ENCODE measurements around the gene FILIP1. TPM values are rescaled to one million over a fixed set of nuclear protein-coding genes. Genes with fewer than 3 reads are reported as not detected.
"Not testable (repeated sequence)": the region's sequence is repeated elsewhere in the genome, so short reads cannot be mapped to it uniquely, and the experiment has no call there.

FILIP1 gene
- total RNA-seq, 1 donor from 2014 or later = 13.6 TPM

GRCh38 chr6:75445738-75446137, 47.9 kb downstream of the FILIP1 start:
- no peak for TF ChIP-seq CTCF (IDR thresholded peaks at IDR 0.05)
- H3K36me3 ChIP-seq = no peaks in the 10 kb centered on the region
- DNase-seq (ENCODE audit: low spot score in 2 of 2) = no peak
- H3K4me3 ChIP-seq = no peak overlapping the region
- peaks cover 0 to 19% of the 10 kb centered on the region in 2 donors for H3K4me1 ChIP-seq
- intact Hi-C loops (cut with DNase I) = no loop called here
- H3K27ac ChIP-seq = peak overlapping the region in 1 of 2 donors; percentile 46
- no peaks in the 10 kb centered on the region for H3K9me3 ChIP-seq
- no peaks in the 10 kb centered on the region for H3K27me3 ChIP-seq

- TF ChIP-seq CTCF (IDR thresholded peaks at IDR 0.05) = no peak
- Histone ChIP-seq H3K36me3 (no peaks in the 10 kb centered on the region), H3K27ac (peak overlapping the region; percentile 46 to 52), H3K9me3 (no peaks in the 10 kb centered on the region), H3K27me3 (no peaks in the 10 kb centered on the region), H3K4me3 (no peak overlapping the region), H3K4me1 (peaks cover 0 to 18% of the 10 kb centered on the region in 2 donors)
- DNase-seq (ENCODE audit: low spot score in 2 of 2) = no peak
- intact Hi-C loops (cut with DNase I) = no loop called here
Observed at GRCh38 chr6:75444899-75445298, 48.7 kb downstream of the FILIP1 start.

- peaks cover 0 to 33% of the 10 kb centered on the region in 2 donors for H3K4me1 ChIP-seq
- H3K27ac ChIP-seq; H3K9me3 ChIP-seq; intact Hi-C loops (cut with DNase I); H3K4me3 ChIP-seq; H3K27me3 ChIP-seq; H3K36me3 ChIP-seq; DNase-seq (ENCODE audit: low spot score in 2 of 2): not testable (repeated sequence)
Observed at GRCh38 chr6:75441883-75442282, 51.7 kb downstream of the FILIP1 start.

- H3K9me3 ChIP-seq; H3K4me3 ChIP-seq; H3K36me3 ChIP-seq; DNase-seq (ENCODE audit: low spot score in 2 of 2); intact Hi-C loops (cut with DNase I); H3K27me3 ChIP-seq; H3K27ac ChIP-seq: not testable (repeated sequence)
- H3K4me1 ChIP-seq = peaks cover 0 to 33% of the 10 kb centered on the region in 2 donors
Observed at GRCh38 chr6:75441479-75441878, 52.1 kb downstream of the FILIP1 start.

GRCh38 chr6:75438442-75439116, 55.0 kb downstream of the FILIP1 start:
- Histone ChIP-seq H3K4me3 (no peak overlapping the region), H3K4me1 (peaks cover 0 to 25% of the 10 kb centered on the region in 2 donors), H3K36me3 (no peaks in the 10 kb centered on the region), H3K27ac (peak overlapping the region; percentile 52 to 69), H3K27me3 (no peaks in the 10 kb centered on the region), H3K9me3 (no peaks in the 10 kb centered on the region)
- no peak for TF ChIP-seq CTCF (IDR thresholded peaks at IDR 0.05)
- intact Hi-C loops (cut with DNase I) = no loop called here
- no peak for DNase-seq (ENCODE audit: low spot score in 2 of 2)

- peak overlapping the region; percentile 52 to 69 for H3K27ac ChIP-seq
- H3K36me3 ChIP-seq = no peaks in the 10 kb centered on the region
- peaks cover 0 to 25% of the 10 kb centered on the region in 2 donors for H3K4me1 ChIP-seq
- peak overlapping the region in 1 of 2 donors; percentile 18 for H3K4me3 ChIP-seq
- no peak for DNase-seq (ENCODE audit: low spot score in 2 of 2)
- intact Hi-C loops (cut with DNase I) = no loop called here
- no peaks in the 10 kb centered on the region for H3K9me3 ChIP-seq
- TF ChIP-seq CTCF (IDR thresholded peaks at IDR 0.05) = no peak
- H3K27me3 ChIP-seq = no peaks in the 10 kb centered on the region
Observed at GRCh38 chr6:75438013-75438431, 55.6 kb downstream of the FILIP1 start.

Data from ascending aorta (tissue), 2 donors.